Measurements from ENCODE around the gene BATF.

BATF gene

GRCh38 chr14:75568140-75568539 lies 45.9 kb downstream of the BATF start:
- no peaks in the 10 kb centered on the region for H3K4me1 ChIP-seq (ENCODE audit: control insufficient read depth in 5 of 5, insufficient read depth in 5 of 5, low read length in 5 of 5)
- no peak overlapping the region for H3K4me3 ChIP-seq (ENCODE audit: low read depth in 1 of 5, low read length in 5 of 5)
- H3K9ac ChIP-seq (ENCODE audit: low read length in 5 of 5) = no peak overlapping the region
- peaks cover 0 to 8% (median 2%) of the 10 kb centered on the region in 5 donors for H3K27me3 ChIP-seq (ENCODE audit: control insufficient read depth in 5 of 5, insufficient read depth in 4 of 5, low read length in 5 of 5)
- no peaks in the 10 kb centered on the region for H3K36me3 ChIP-seq (ENCODE audit: control insufficient read depth in 5 of 5, insufficient read depth in 5 of 5, low read length in 5 of 5)
- no peaks in the 10 kb centered on the region for H3K9me3 ChIP-seq (ENCODE audit: control insufficient read depth in 5 of 5, low read length in 5 of 5)
- H3K27ac ChIP-seq (ENCODE audit: low read depth, low read length) = no peak overlapping the region

DNA sequence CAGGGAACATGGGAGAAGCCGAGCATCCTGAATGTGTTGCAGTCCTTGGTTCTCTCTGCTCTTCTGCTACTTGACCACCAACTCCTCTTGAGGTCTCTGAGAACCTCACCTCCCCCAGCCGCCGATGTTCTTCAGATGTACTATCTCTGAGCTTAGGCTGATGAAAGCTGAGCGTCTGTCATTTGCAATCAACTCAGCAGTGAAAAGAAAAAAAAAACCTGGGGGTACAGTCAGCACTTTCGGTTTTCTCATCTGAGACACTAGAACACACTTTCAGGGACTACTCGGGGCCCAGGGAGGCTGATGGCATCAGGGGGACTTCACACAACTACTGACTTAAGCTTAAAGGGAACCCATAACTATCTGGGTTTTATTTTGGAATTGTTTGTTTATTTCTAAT lies 46.5 kb downstream of the BATF start:
- no peaks in the 10 kb centered on the region for H3K4me1 ChIP-seq (ENCODE audit: control insufficient read depth in 5 of 5, insufficient read depth in 5 of 5, low read length in 5 of 5)
- no peaks in the 10 kb centered on the region for H3K9me3 ChIP-seq (ENCODE audit: control insufficient read depth in 5 of 5, low read length in 5 of 5)
- peaks cover 0 to 4% (median 2%) of the 10 kb centered on the region in 5 donors for H3K27me3 ChIP-seq (ENCODE audit: control insufficient read depth in 5 of 5, insufficient read depth in 4 of 5, low read length in 5 of 5)
- H3K27ac ChIP-seq (ENCODE audit: low read depth, low read length) = no peak overlapping the region
- no peak overlapping the region for H3K9ac ChIP-seq (ENCODE audit: low read length in 5 of 5)
- no peak overlapping the region for H3K4me3 ChIP-seq (ENCODE audit: low read depth in 1 of 5, low read length in 5 of 5)
- no peaks in the 10 kb centered on the region for H3K36me3 ChIP-seq (ENCODE audit: control insufficient read depth in 5 of 5, insufficient read depth in 5 of 5, low read length in 5 of 5)

GRCh38 chr14:75570797-75571196 lies 48.5 kb downstream of the BATF start:
- H3K36me3 ChIP-seq (ENCODE audit: control insufficient read depth in 5 of 5, insufficient read depth in 5 of 5, low read length in 5 of 5) = no peaks in the 10 kb centered on the region
- H3K27me3 ChIP-seq (ENCODE audit: control insufficient read depth in 5 of 5, insufficient read depth in 4 of 5, low read length in 5 of 5) = peaks cover 0 to 2% (median 0%) of the 10 kb centered on the region in 5 donors
- H3K27ac ChIP-seq (ENCODE audit: low read depth, low read length) = no peak overlapping the region
- no peak overlapping the region for H3K4me3 ChIP-seq (ENCODE audit: low read depth in 1 of 5, low read length in 5 of 5)
- H3K9me3 ChIP-seq (ENCODE audit: control insufficient read depth in 5 of 5, low read length in 5 of 5) = no peaks in the 10 kb centered on the region
- H3K9ac ChIP-seq (ENCODE audit: low read length in 5 of 5) = no peak overlapping the region
- H3K4me1 ChIP-seq (ENCODE audit: control insufficient read depth in 5 of 5, insufficient read depth in 5 of 5, low read length in 5 of 5) = no peaks in the 10 kb centered on the region

GRCh38 chr14:75572104-75572503 lies 49.8 kb downstream of the BATF start:
- peaks cover 0 to 2% (median 0%) of the 10 kb centered on the region in 5 donors for H3K27me3 ChIP-seq (ENCODE audit: control insufficient read depth in 5 of 5, insufficient read depth in 4 of 5, low read length in 5 of 5)
- no peaks in the 10 kb centered on the region for H3K36me3 ChIP-seq (ENCODE audit: control insufficient read depth in 5 of 5, insufficient read depth in 5 of 5, low read length in 5 of 5)
- H3K9me3 ChIP-seq (ENCODE audit: control insufficient read depth in 5 of 5, low read length in 5 of 5) = no peaks in the 10 kb centered on the region
- H3K4me1 ChIP-seq (ENCODE audit: control insufficient read depth in 5 of 5, insufficient read depth in 5 of 5, low read length in 5 of 5) = peaks cover 0 to under 1% (median 0%) of the 10 kb centered on the region in 5 donors
- no peak overlapping the region for H3K4me3 ChIP-seq (ENCODE audit: low read depth in 1 of 5, low read length in 5 of 5)
- H3K27ac ChIP-seq (ENCODE audit: low read depth, low read length) = no peak overlapping the region
- H3K9ac ChIP-seq (ENCODE audit: low read length in 5 of 5) = no peak overlapping the region

- Histone ChIP-seq H3K4me3 (ENCODE audit: low read depth in 1 of 5, low read length in 5 of 5) (no peak overlapping the region), H3K9ac (ENCODE audit: low read length in 5 of 5) (peak overlapping the region in 1 of 5 donors; percentile 74), H3K9me3 (ENCODE audit: control insufficient read depth in 5 of 5, low read length in 5 of 5) (no peaks in the 10 kb centered on the region), H3K36me3 (ENCODE audit: control insufficient read depth in 5 of 5, insufficient read depth in 5 of 5, low read length in 5 of 5) (no peaks in the 10 kb centered on the region), H3K27me3 (ENCODE audit: control insufficient read depth in 5 of 5, insufficient read depth in 4 of 5, low read length in 5 of 5) (no peaks in the 10 kb centered on the region), H3K4me1 (ENCODE audit: control insufficient read depth in 5 of 5, insufficient read depth in 5 of 5, low read length in 5 of 5) (peaks cover 5 to 29% (median 27%) of the 10 kb centered on the region in 5 donors), H3K27ac (ENCODE audit: low read depth, low read length) (peak overlapping the region; percentile 76)
These were observed 54.8 kb downstream of the BATF start for GRCh38 chr14:75577090-75577489.

DNA sequence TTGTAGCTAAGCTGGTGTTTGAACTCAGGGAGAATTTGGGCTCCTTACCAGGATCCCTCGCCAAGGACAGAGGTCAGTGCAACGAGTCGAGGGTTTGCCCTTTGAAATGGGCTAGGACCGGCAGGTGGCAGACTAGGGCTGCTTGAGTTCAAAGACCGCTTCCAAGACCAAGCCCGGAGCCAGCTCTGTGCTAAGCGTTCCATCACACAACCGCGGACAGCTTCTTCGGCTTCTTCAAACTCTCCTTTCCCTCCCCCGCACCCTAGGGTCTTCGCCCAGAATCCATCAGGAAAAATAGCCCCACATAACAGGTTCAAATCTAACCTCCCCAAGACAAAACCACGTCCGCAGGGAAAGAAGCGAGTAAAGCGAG lies 55.4 kb downstream of the BATF start:
- Histone ChIP-seq H3K4me1 (ENCODE audit: control insufficient read depth in 5 of 5, insufficient read depth in 5 of 5, low read length in 5 of 5) (peaks cover 5 to 29% (median 29%) of the 10 kb centered on the region in 5 donors), H3K9me3 (ENCODE audit: control insufficient read depth in 5 of 5, low read length in 5 of 5) (no peaks in the 10 kb centered on the region), H3K36me3 (ENCODE audit: control insufficient read depth in 5 of 5, insufficient read depth in 5 of 5, low read length in 5 of 5) (no peaks in the 10 kb centered on the region), H3K27ac (ENCODE audit: low read depth, low read length) (peak overlapping the region; percentile 76), H3K27me3 (ENCODE audit: control insufficient read depth in 5 of 5, insufficient read depth in 4 of 5, low read length in 5 of 5) (no peaks in the 10 kb centered on the region), H3K9ac (ENCODE audit: low read length in 5 of 5) (peak overlapping the region in 4 of 5 donors; percentile 65 to 74 (median 74)), H3K4me3 (ENCODE audit: low read depth in 1 of 5, low read length in 5 of 5) (peak overlapping the region; percentile 55 to 76 (median 72))

GRCh38 chr14:75578102-75578785 lies 56.0 kb downstream of the BATF start, which contains the start of gene FLVCR2:
TSS of gene FLVCR2 (plus strand) at chr14:75578620. CDS start at chr14:75578973, 353 bp downstream.
- Histone ChIP-seq H3K9me3 (ENCODE audit: control insufficient read depth in 5 of 5, low read length in 5 of 5) (no peaks in the 10 kb centered on the region), H3K36me3 (ENCODE audit: control insufficient read depth in 5 of 5, insufficient read depth in 5 of 5, low read length in 5 of 5) (no peaks in the 10 kb centered on the region), H3K9ac (ENCODE audit: low read length in 5 of 5) (peak within 1 kb of the TSS; percentile 16 to 78 (median 73))

DNA sequence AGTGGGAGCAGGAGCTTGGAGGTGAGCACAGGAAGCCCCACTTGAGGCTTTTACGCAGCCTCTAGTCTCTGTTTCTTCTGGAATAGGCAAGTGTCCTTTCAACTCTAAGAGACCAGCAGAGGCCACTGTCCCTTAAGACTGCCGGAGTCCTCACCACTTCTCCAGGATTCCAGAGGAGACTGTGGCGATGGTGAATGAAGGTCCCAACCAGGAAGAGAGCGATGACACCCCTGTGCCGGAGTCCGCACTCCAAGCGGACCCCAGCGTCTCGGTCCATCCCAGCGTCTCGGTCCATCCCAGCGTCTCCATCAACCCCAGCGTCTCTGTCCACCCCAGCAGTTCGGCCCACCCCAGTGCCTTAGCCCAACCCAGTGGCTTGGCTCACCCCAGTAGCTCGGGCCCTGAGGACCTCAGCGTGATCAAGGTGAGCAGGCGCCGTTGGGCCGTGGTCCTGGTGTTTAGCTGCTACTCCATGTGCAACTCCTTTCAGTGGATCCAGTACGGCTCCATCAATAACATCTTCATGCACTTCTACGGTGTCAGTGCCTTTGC lies 56.6 kb downstream of the BATF start:
- H3K36me3 ChIP-seq (ENCODE audit: control insufficient read depth in 5 of 5, insufficient read depth in 5 of 5, low read length in 5 of 5) = no peaks in the 10 kb centered on the region
- H3K27me3 ChIP-seq (ENCODE audit: control insufficient read depth in 5 of 5, insufficient read depth in 4 of 5, low read length in 5 of 5) = no peaks in the 10 kb centered on the region
- H3K27ac ChIP-seq (ENCODE audit: low read depth, low read length) = peak overlapping the region; percentile 76
- peaks cover 5 to 29% (median 29%) of the 10 kb centered on the region in 5 donors for H3K4me1 ChIP-seq (ENCODE audit: control insufficient read depth in 5 of 5, insufficient read depth in 5 of 5, low read length in 5 of 5)
- peak overlapping the region; percentile 15 to 78 (median 56) for H3K9ac ChIP-seq (ENCODE audit: low read length in 5 of 5)
- H3K9me3 ChIP-seq (ENCODE audit: control insufficient read depth in 5 of 5, low read length in 5 of 5) = no peaks in the 10 kb centered on the region
- H3K4me3 ChIP-seq (ENCODE audit: low read depth in 1 of 5, low read length in 5 of 5) = peak overlapping the region; percentile 62 to 78 (median 68)

More at GRCh38 chr14:75578102-75578785, 56.0 kb downstream of the BATF start, which contains the start of gene FLVCR2:
- Histone ChIP-seq H3K27me3 (ENCODE audit: control insufficient read depth in 5 of 5, insufficient read depth in 4 of 5, low read length in 5 of 5) (no peaks in the 10 kb centered on the region), H3K4me3 (ENCODE audit: low read depth in 1 of 5, low read length in 5 of 5) (peak within 1 kb of the TSS; percentile 62 to 78 (median 72)), H3K27ac (ENCODE audit: low read depth, low read length) (peak within 1 kb of the TSS; percentile 76), H3K4me1 (ENCODE audit: control insufficient read depth in 5 of 5, insufficient read depth in 5 of 5, low read length in 5 of 5) (peaks cover 5 to 29% (median 29%) of the 10 kb centered on the region in 5 donors)

DNA sequence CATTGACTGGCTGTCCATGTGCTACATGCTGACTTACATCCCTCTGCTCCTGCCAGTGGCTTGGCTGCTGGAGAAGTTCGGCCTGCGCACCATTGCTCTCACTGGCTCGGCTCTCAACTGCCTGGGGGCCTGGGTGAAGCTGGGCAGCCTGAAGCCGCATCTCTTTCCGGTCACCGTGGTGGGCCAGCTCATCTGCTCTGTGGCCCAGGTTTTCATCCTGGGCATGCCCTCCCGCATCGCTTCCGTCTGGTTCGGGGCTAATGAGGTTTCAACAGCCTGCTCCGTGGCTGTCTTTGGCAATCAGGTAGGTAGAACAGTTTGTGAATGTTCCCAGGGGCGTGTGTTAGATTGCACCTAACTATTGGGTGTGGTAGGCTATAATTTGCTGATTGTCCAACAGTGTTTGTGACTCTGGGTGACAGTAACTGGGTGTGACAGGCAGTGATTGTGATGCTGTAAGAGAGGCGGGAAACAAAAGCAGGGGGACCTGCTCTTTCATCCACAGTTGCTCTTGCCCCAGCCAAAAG lies 57.1 kb downstream of the BATF start:
- H3K27ac ChIP-seq (ENCODE audit: low read depth, low read length) = peak overlapping the region; percentile 76
- peak overlapping the region in 3 of 5 donors; percentile 56 to 78 (median 75) for H3K9ac ChIP-seq (ENCODE audit: low read length in 5 of 5)

GRCh38 chr14:75579882-75580281 lies 57.6 kb downstream of the BATF start:
- no peaks in the 10 kb centered on the region for H3K27me3 ChIP-seq (ENCODE audit: control insufficient read depth in 5 of 5, insufficient read depth in 4 of 5, low read length in 5 of 5)
- H3K9me3 ChIP-seq (ENCODE audit: control insufficient read depth in 5 of 5, low read length in 5 of 5) = no peaks in the 10 kb centered on the region
- H3K36me3 ChIP-seq (ENCODE audit: control insufficient read depth in 5 of 5, insufficient read depth in 5 of 5, low read length in 5 of 5) = no peaks in the 10 kb centered on the region
- peaks cover 5 to 29% (median 29%) of the 10 kb centered on the region in 5 donors for H3K4me1 ChIP-seq (ENCODE audit: control insufficient read depth in 5 of 5, insufficient read depth in 5 of 5, low read length in 5 of 5)
- H3K9ac ChIP-seq (ENCODE audit: low read length in 5 of 5) = no peak overlapping the region
- H3K27ac ChIP-seq (ENCODE audit: low read depth, low read length) = no peak overlapping the region
- peak overlapping the region; percentile 42 to 78 (median 64) for H3K4me3 ChIP-seq (ENCODE audit: low read depth in 1 of 5, low read length in 5 of 5)

More for the DNA sequence above, 57.1 kb downstream of the BATF start:
- no peaks in the 10 kb centered on the region for H3K36me3 ChIP-seq (ENCODE audit: control insufficient read depth in 5 of 5, insufficient read depth in 5 of 5, low read length in 5 of 5)
- peak overlapping the region; percentile 62 to 78 (median 68) for H3K4me3 ChIP-seq (ENCODE audit: low read depth in 1 of 5, low read length in 5 of 5)
- no peaks in the 10 kb centered on the region for H3K27me3 ChIP-seq (ENCODE audit: control insufficient read depth in 5 of 5, insufficient read depth in 4 of 5, low read length in 5 of 5)
- no peaks in the 10 kb centered on the region for H3K9me3 ChIP-seq (ENCODE audit: control insufficient read depth in 5 of 5, low read length in 5 of 5)
- H3K4me1 ChIP-seq (ENCODE audit: control insufficient read depth in 5 of 5, insufficient read depth in 5 of 5, low read length in 5 of 5) = peaks cover 5 to 29% (median 29%) of the 10 kb centered on the region in 5 donors
